H1 (cell line): ENCODE results near the gene XAF1. TPM values are rescaled to one million over a fixed set of nuclear protein-coding genes. Genes with fewer than 3 reads are reported as not detected.

Experiments
- CTCF ChIA-PET: fragments of 300-600 bp; sonication (Branson Sonifier 250); formaldehyde crosslinking; loops from one replicate; lab custom pipeline; 2021; ENCODE audit not compliant: partially characterized antibody; lab: Charles Lee
- POLR2A ChIA-PET: fragments of 300-600 bp; sonication (Branson Sonifier 250); formaldehyde crosslinking; loops from one replicate; lab custom pipeline; 2021; ENCODE audit warnings: inconsistent platforms; ENCODE audit not compliant: partially characterized antibody; lab: Charles Lee
- DNase-seq, 2 experiments: peaks; one replicate each; pipeline versions ENCODE4 v3.0.0 to v3.0.0-alpha.2; 2010 to 2022; ENCODE audit warnings: low spot score in 2 of 2, low read depth in 1 of 2, mixed read lengths in 1 of 2
- FAIRE-seq: peaks from 2 replicates; lab custom pipeline; 2011; peaks lifted over from hg19 to GRCh38; lab: Jason Lieb, UNC
- H2AFZ ChIP-seq: 2 replicates; pipeline ENCODE4 v1.8.1; 2012; ENCODE audit warnings: low read length, inconsistent platforms
- H2AK5ac ChIP-seq: 2 replicates; pipeline ENCODE4 v1.6.1; 2013; ENCODE audit warnings: low read depth, low read length
- H2BK120ac ChIP-seq: replicated peaks from 2 replicates; pipeline ENCODE3; 2013; ENCODE audit warnings: low read depth, low read length, inconsistent platforms
- H2BK12ac ChIP-seq: 2 replicates; pipeline ENCODE4 v1.6.1; 2013; ENCODE audit warnings: low read depth, low read length
- H2BK15ac ChIP-seq: 2 replicates; pipeline ENCODE4 v1.6.1; 2013; ENCODE audit warnings: low read length
- H2BK20ac ChIP-seq: 2 replicates; pipeline ENCODE4 v1.6.1; 2013; ENCODE audit warnings: low read length
- H2BK5ac ChIP-seq: 2 replicates; pipeline ENCODE4 v1.6.1; 2013; ENCODE audit warnings: low read depth, low read length
- H3K14ac ChIP-seq: 2 replicates; pipeline ENCODE4 v1.6.1; 2013; ENCODE audit warnings: inconsistent platforms; ENCODE audit not compliant: insufficient read length
- H3K18ac ChIP-seq: 2 replicates; pipeline ENCODE4 v1.6.1; 2013; ENCODE audit warnings: low read length; ENCODE audit errors: extremely low read depth
- H3K23ac ChIP-seq: 2 replicates; pipeline ENCODE4 v1.6.1; 2013; ENCODE audit warnings: inconsistent platforms; ENCODE audit not compliant: insufficient read length
- H3K23me2 ChIP-seq: 2 replicates; pipeline ENCODE4 v1.6.1; 2013; ENCODE audit warnings: low read depth, low read length
- H3K27ac ChIP-seq: 2 replicates; pipeline ENCODE4 v1.6.1; 2011; ENCODE audit warnings: low read depth, low read length, inconsistent platforms
- H3K27me3 ChIP-seq, 4 experiments: replicated peaks in 1 of 4; 1 replicate in 1 of 4; 2 replicates in 3 of 4; pipeline versions ENCODE4 v1.6.1 to v1.8.1; 2011 to 2013; ENCODE audit warnings: low read length in 3 of 4, mild to moderate bottlenecking in 3 of 4, inconsistent platforms in 2 of 4, mixed read lengths in 2 of 4, moderate library complexity in 1 of 4; ENCODE audit not compliant: control insufficient read depth in 3 of 4, insufficient read depth in 3 of 4; ENCODE audit errors: extremely low read depth in 1 of 4
- H3K36me3 ChIP-seq, 4 experiments: 2 replicates each; pipeline versions ENCODE4 v1.6.1 to v1.8.1; 2011 to 2013; ENCODE audit warnings: mild to moderate bottlenecking in 4 of 4, low read length in 3 of 4, moderate library complexity in 2 of 4, control low read depth in 1 of 4, inconsistent platforms in 1 of 4; ENCODE audit not compliant: insufficient read depth in 4 of 4, control insufficient read depth in 2 of 4
- H3K4ac ChIP-seq: replicated peaks from 2 replicates; pipeline ENCODE3; 2013; ENCODE audit warnings: low read length, low read depth, mixed read lengths, inconsistent platforms; ENCODE audit not compliant: insufficient read length
- H3K4me1 ChIP-seq, 4 experiments: replicated peaks in 1 of 4; 1 replicate in 1 of 4; 2 replicates in 3 of 4; pipeline versions ENCODE4 v1.6.1 to v1.8.1; 2011 to 2013; ENCODE audit warnings: low read length in 3 of 4, inconsistent platforms in 2 of 4, mixed read lengths in 1 of 4; ENCODE audit not compliant: insufficient read depth in 4 of 4, control insufficient read depth in 3 of 4
- H3K4me2 ChIP-seq, 2 experiments: 2 replicates each; pipeline versions ENCODE4 v1.6.1 to v1.8.1; 2011 to 2013; ENCODE audit warnings: low read depth in 2 of 2, low read length in 2 of 2, control low read depth in 1 of 2, inconsistent platforms in 1 of 2, mild to moderate bottlenecking in 1 of 2; ENCODE audit not compliant: insufficient read depth in 1 of 2
- H3K4me3 ChIP-seq, 4 experiments: fragments of 200-600, 300-600 bp in 1 of 4; sonication (generic), shearing (Covaris generic), sonication (Bioruptor Twin) in 1 of 4; 2 replicates each; pipeline versions ENCODE4 v1.5.1 to v1.8.1; 2011 to 2016; ENCODE audit warnings: low read length in 4 of 4, low read depth in 3 of 4, control low read depth in 2 of 4, inconsistent platforms in 2 of 4, mild to moderate bottlenecking in 2 of 4, mixed read lengths in 1 of 4, moderate library complexity in 1 of 4; ENCODE audit not compliant: insufficient read depth in 2 of 4; ENCODE audit errors: extremely low read depth in 1 of 4
- H3K56ac ChIP-seq: replicated peaks from 2 replicates; pipeline ENCODE3; 2013; ENCODE audit warnings: low read depth, mild to moderate bottlenecking, mixed read lengths, low read length, inconsistent platforms; ENCODE audit not compliant: insufficient read length
- H3K79me1 ChIP-seq: 2 replicates; pipeline ENCODE4 v1.6.1; 2013; ENCODE audit warnings: low read depth, low read length, control low read depth
- H3K79me2 ChIP-seq, 2 experiments: 2 replicates each; pipeline versions ENCODE4 v1.6.1 to v1.8.1; 2012 to 2013; ENCODE audit warnings: low read length in 2 of 2, mild to moderate bottlenecking in 2 of 2, inconsistent platforms in 1 of 2; ENCODE audit not compliant: insufficient read depth in 2 of 2, control insufficient read depth in 1 of 2
- H3K9ac ChIP-seq, 4 experiments: replicated peaks in 1 of 4; 1 replicate in 1 of 4; 2 replicates in 3 of 4; pipeline versions ENCODE4 v1.6.1 to v1.8.1; 2011 to 2013; ENCODE audit warnings: low read depth in 3 of 4, low read length in 3 of 4, control low read depth in 2 of 4, mild to moderate bottlenecking in 2 of 4, moderate library complexity in 2 of 4, inconsistent platforms in 1 of 4; ENCODE audit errors: extremely low read depth in 1 of 4
- H3K9me3 ChIP-seq, 2 experiments: 2 replicates each; pipeline versions ENCODE4 v1.6.1 to v1.8.1; 2012 to 2013; ENCODE audit warnings: mild to moderate bottlenecking in 2 of 2, moderate library complexity in 2 of 2, control low read depth in 1 of 2, inconsistent platforms in 1 of 2, low read depth in 1 of 2, low read length in 1 of 2, mixed read lengths in 1 of 2; ENCODE audit not compliant: insufficient read depth in 2 of 2
- H4K20me1 ChIP-seq, 2 experiments: replicated peaks in 1 of 2; 2 replicates each; pipeline versions ENCODE3 to v1.8.1; 2011 to 2013; ENCODE audit warnings: inconsistent platforms in 2 of 2, low read length in 2 of 2, mild to moderate bottlenecking in 1 of 2; ENCODE audit not compliant: insufficient read depth in 2 of 2, control insufficient read depth in 1 of 2
- H4K5ac ChIP-seq: 2 replicates; pipeline ENCODE4 v1.6.1; 2013; ENCODE audit warnings: low read length, low read depth, mixed read lengths, inconsistent platforms; ENCODE audit not compliant: insufficient read length
- H4K8ac ChIP-seq: 2 replicates; pipeline ENCODE4 v1.8.0; 2013; ENCODE audit warnings: mild to moderate bottlenecking, moderate library complexity, low read length, inconsistent platforms; ENCODE audit not compliant: insufficient read depth; ENCODE audit errors: extremely low read depth
- H4K91ac ChIP-seq: replicated peaks from 2 replicates; pipeline ENCODE3; 2013; ENCODE audit warnings: low read length, mixed read lengths, inconsistent platforms; ENCODE audit not compliant: insufficient read length
- CEBPB ChIP-seq: IDR thresholded peaks from 2 replicates; pipeline ENCODE4 v1.6.1; 2012; ENCODE audit warnings: low read depth, low read length
- E2F6 ChIP-seq: IDR thresholded peaks from 2 replicates; pipeline ENCODE4 v1.6.1; 2012; ENCODE audit warnings: inconsistent platforms
- EP300 ChIP-seq, 2 experiments: IDR thresholded peaks; 1 replicate in 1 of 2; 2 replicates in 1 of 2; pipeline ENCODE4 v1.6.1; 2011 to 2012; ENCODE audit warnings: low read depth in 2 of 2, low read length in 2 of 2, mild to moderate bottlenecking in 2 of 2, borderline replicate concordance in 1 of 2, inconsistent platforms in 1 of 2, moderate library complexity in 1 of 2
- RBBP5 ChIP-seq: IDR thresholded peaks from 2 replicates; pipeline ENCODE4 v1.7.1; 2012; ENCODE audit warnings: low read depth, mild to moderate bottlenecking, inconsistent platforms, low read length, moderate library complexity, borderline replicate concordance
- SAP30 ChIP-seq: fragments of 300-600 bp; sonication (generic); IDR thresholded peaks from 2 replicates; pipeline ENCODE4 v1.7.1; 2012; ENCODE audit warnings: low read length, moderate library complexity, mild to moderate bottlenecking, inconsistent platforms; ENCODE audit not compliant: insufficient read depth, insufficient replicate concordance
- TAF7 ChIP-seq: optimal IDR thresholded peaks from 2 replicates; pipeline ENCODE3; 2011; ENCODE audit warnings: low read depth, mild to moderate bottlenecking, inconsistent platforms, low read length, moderate library complexity, borderline replicate concordance
- USF2 ChIP-seq: IDR thresholded peaks from 2 replicates; pipeline ENCODE4 v1.6.1; 2011; ENCODE audit warnings: low read length, improper control_type of control experiment
- WGBS, 2 experiments: shearing (Covaris generic) in 1 of 2; methylation state at CpG; one replicate each; pipeline versions ENCODE4 v1.1.6 to v1.1.7; 2013 to 2015; ENCODE audit warnings: low lambda C conversion rate in 2 of 2, mixed read lengths in 2 of 2, inconsistent platforms in 1 of 2, low coverage in 1 of 2, missing lambda C conversion rate in 1 of 2; ENCODE audit not compliant: insufficient replicate concordance in 2 of 2, insufficient coverage in 1 of 2, insufficient read length in 1 of 2; ENCODE audit errors: extremely low coverage in 1 of 2, missing lambda C conversion rate in 1 of 2; 5-methylcytosine and 5-hydroxymethylcytosine counted together
- polyA plus RNA-seq, 7 experiments: library from polyadenylated mRNA; depleted of rRNA in 3 of 7; stranded (reverse) in 5 of 7; unstranded in 2 of 7; fragments of >200 nt in 5 of 7; fragments of 200-250 nt in 2 of 7; gene quantifications; 1 replicate in 5 of 7; 2 replicates in 1 of 7; 4 replicates in 1 of 7; pipeline versions ENCODE4 v1.2.1 to v1.2.3, GENCODE V29; 2011 to 2013; ENCODE audit warnings: missing spikeins in 2 of 7, mixed read lengths in 2 of 7
- total RNA-seq: library from RNA; stranded (reverse); fragmentation: NEBNext Ultra II Directional; extraction: Animal tissue kit (Norgen Biotek cat#: 25700); gene quantifications from 2 replicates; pipeline ENCODE4 v1.2.1, GENCODE V29; 2021

The XAF1 gene
- total and polyA plus RNA-seq, 2 of the 8 experiments (the other 6 are each of a cell fraction or from before 2014, with no cell fraction given): not detected

GRCh38 chr17:6708357-6708961 is 47.4 kb upstream of the XAF1 start:
- H3K4me2 ChIP-seq: no peak overlapping the region
- no peak overlapping the region for H2BK12ac ChIP-seq
- no peaks in the 10 kb centered on the region for H3K9me3 ChIP-seq
- no peak overlapping the region for H3K4me3 ChIP-seq
- 89% methylated on average over 12 of the region's 12 CpGs; no CpG with 5 or more reads in 1 of the 2 experiments for WGBS, 2 experiments
- H3K14ac ChIP-seq: no peak overlapping the region
- POLR2A ChIA-PET: no interaction called here
- peaks cover 4 to 20% (median 17%) of the 10 kb centered on the region in 4 experiments for H3K27me3 ChIP-seq
- DNase-seq (no peak), FAIRE-seq (no peak)
- CTCF ChIA-PET: interaction anchor here (0.7 to 1.2 kb wide), 2 partner anchors 11 to 33 kb away, joined by 3 read pairs; no protein-coding TSS in a partner anchor
- H2BK5ac ChIP-seq: no peak overlapping the region
- no peak overlapping the region for H4K91ac ChIP-seq
- H4K20me1 ChIP-seq: no peaks in the 10 kb centered on the region
- H4K5ac ChIP-seq: no peak overlapping the region
- H3K23ac ChIP-seq: no peak overlapping the region
- no peak overlapping the region for H2BK20ac ChIP-seq
- no peak overlapping the region for H2AK5ac ChIP-seq
- no peaks in the 10 kb centered on the region for H3K36me3 ChIP-seq
- no peak overlapping the region for H3K56ac ChIP-seq
- no peak overlapping the region for H3K9ac ChIP-seq
- no peak overlapping the region for H3K27ac ChIP-seq
- no peak overlapping the region for H2BK120ac ChIP-seq
- peaks cover 11% of the 10 kb centered on the region; the same call in 1 of the 2 replicates for H3K23me2 ChIP-seq
- no peak overlapping the region for H3K4ac ChIP-seq
- no peak overlapping the region for H2AFZ ChIP-seq
- H3K4me1 ChIP-seq: peaks cover 0 to 12% (median 9%) of the 10 kb centered on the region in 4 experiments; a peak in 6 of 7 replicates
- no peaks in the 10 kb centered on the region for H3K79me2 ChIP-seq
- no peaks in the 10 kb centered on the region; the same call in 1 of the 2 replicates for H3K79me1 ChIP-seq
- H3K18ac ChIP-seq: no peak overlapping the region
- no peak overlapping the region for H2BK15ac ChIP-seq
- TF ChIP-seq RBBP5: no peak
- TF ChIP-seq TAF7: no peak
- TF ChIP-seq SAP30: no peak
- TF ChIP-seq USF2: no peak
- no peak for TF ChIP-seq E2F6
- no peak for TF ChIP-seq EP300 (IDR thresholded peaks at IDR 0.05; ENCODE audit: borderline replicate concordance in 1 of 2, low read depth in 2 of 2, low read length in 2 of 2)
- TF ChIP-seq CEBPB: no peak
- H4K8ac ChIP-seq: no peak overlapping the region
